ENCODE measurements around the gene EPB41L4A.
"Not testable (repeated sequence)": the region's sequence is repeated elsewhere in the genome, so short reads cannot be mapped to it uniquely, and the experiment has no call there.

Gene EPB41L4A

DNA sequence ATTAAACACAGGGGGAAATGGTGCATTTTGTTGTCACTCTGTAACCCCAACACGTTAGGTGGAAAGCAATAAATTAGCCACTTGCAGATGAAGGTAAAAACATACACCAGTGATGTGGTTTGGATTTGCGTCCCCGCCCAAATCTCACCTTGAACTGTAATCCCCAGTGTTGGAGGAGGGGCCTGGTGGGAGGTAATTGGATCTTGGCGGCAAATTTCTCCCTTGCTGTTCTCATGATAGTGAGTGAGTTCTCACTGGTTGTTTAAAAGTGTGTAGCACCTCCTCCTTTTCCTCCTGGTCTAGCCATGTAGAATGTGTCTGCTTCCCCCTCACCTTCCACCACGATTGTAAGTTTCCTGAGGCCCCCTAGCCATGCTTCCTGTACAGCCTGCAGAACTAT is 17.2 kb downstream of the EPB41L4A start:
- no peaks in the 10 kb centered on the region for H3F3A ChIP-seq (ENCODE audit: insufficient read depth, low read length)
- H3K27me3 ChIP-seq (replicated peaks; ENCODE audit: insufficient read depth, low read length): no peaks in the 10 kb centered on the region
- H3K9me3 ChIP-seq (replicated peaks; ENCODE audit: insufficient read depth, low read length): no peaks in the 10 kb centered on the region
- no peaks in the 10 kb centered on the region for H3K36me3 ChIP-seq (replicated peaks; ENCODE audit: insufficient read depth, low read length)
- H3K4me2 ChIP-seq (ENCODE audit: low read depth, low read length): no peak overlapping the region
- H3K9me2 ChIP-seq (replicated peaks; ENCODE audit: insufficient read depth, low read length): no peaks in the 10 kb centered on the region; the same call in 1 of the 2 replicates
- H4K20me1 ChIP-seq (ENCODE audit: insufficient read depth, low read length): no peaks in the 10 kb centered on the region
- no peak overlapping the region for H3K4me3 ChIP-seq (ENCODE audit: low read length)
- no peak overlapping the region for H3K27ac ChIP-seq (ENCODE audit: low read length)
- no peak for DNase-seq
- TF ChIP-seq EZH2phosphoT487 (IDR thresholded peaks at IDR 0.05; ENCODE audit: low read length): no peak
- no peak for TF ChIP-seq EZH2 (optimal IDR thresholded peaks at IDR 0.05; ENCODE audit: low read depth, low read length)
- TF ChIP-seq, protein P1, sequence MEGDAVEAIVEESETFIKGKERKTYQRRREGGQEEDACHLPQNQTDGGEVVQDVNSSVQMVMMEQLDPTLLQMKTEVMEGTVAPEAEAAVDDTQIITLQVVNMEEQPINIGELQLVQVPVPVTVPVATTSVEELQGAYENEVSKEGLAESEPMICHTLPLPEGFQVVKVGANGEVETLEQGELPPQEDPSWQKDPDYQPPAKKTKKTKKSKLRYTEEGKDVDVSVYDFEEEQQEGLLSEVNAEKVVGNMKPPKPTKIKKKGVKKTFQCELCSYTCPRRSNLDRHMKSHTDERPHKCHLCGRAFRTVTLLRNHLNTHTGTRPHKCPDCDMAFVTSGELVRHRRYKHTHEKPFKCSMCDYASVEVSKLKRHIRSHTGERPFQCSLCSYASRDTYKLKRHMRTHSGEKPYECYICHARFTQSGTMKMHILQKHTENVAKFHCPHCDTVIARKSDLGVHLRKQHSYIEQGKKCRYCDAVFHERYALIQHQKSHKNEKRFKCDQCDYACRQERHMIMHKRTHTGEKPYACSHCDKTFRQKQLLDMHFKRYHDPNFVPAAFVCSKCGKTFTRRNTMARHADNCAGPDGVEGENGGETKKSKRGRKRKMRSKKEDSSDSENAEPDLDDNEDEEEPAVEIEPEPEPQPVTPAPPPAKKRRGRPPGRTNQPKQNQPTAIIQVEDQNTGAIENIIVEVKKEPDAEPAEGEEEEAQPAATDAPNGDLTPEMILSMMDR (IDR thresholded peaks at IDR 0.05; ENCODE audit: low read length): no peak
- no peaks in the 10 kb centered on the region for H3K4me1 ChIP-seq (ENCODE audit: low read length)
- H2AFZ ChIP-seq (ENCODE audit: low read length): no peak overlapping the region
- no peaks in the 10 kb centered on the region for H3K79me2 ChIP-seq (ENCODE audit: low read length)
- no peak overlapping the region for H3K9ac ChIP-seq (ENCODE audit: low read length)

DNA sequence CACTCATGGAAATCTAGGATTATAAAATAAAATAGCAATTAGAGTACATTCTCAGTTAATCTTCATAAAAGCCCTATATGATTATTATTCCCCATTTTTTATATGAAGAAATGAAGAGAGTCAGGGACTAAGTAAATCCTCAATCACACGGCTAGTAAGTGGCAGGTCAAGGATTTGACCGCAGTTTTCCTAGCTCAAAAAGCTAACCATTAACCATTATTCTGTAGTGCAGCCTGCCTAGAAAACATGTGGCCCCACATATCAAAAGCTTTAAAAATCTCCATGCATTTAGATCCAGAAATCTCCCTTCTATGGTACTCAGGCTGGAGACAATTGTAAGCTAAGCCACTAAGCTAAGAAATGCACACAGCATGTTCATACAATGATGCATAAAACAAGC is 21.4 kb downstream of the EPB41L4A start:
- H3K4me2 ChIP-seq (ENCODE audit: low read depth, low read length): no peak overlapping the region
- H3K4me1 ChIP-seq (ENCODE audit: low read length): no peaks in the 10 kb centered on the region
- H3K36me3 ChIP-seq (replicated peaks; ENCODE audit: insufficient read depth, low read length): no peaks in the 10 kb centered on the region
- TF ChIP-seq EZH2phosphoT487 (IDR thresholded peaks at IDR 0.05; ENCODE audit: low read length): no peak
- TF ChIP-seq, protein P1 (IDR thresholded peaks at IDR 0.05; ENCODE audit: low read length): no peak
- TF ChIP-seq EZH2 (optimal IDR thresholded peaks at IDR 0.05; ENCODE audit: low read depth, low read length): no peak
- H3K27me3 ChIP-seq (replicated peaks; ENCODE audit: insufficient read depth, low read length): no peaks in the 10 kb centered on the region
- no peak for DNase-seq
- no peak overlapping the region for H3K27ac ChIP-seq (ENCODE audit: low read length)
- H3F3A ChIP-seq (ENCODE audit: insufficient read depth, low read length): no peaks in the 10 kb centered on the region
- no peak overlapping the region for H3K4me3 ChIP-seq (ENCODE audit: low read length)
- no peak overlapping the region for H2AFZ ChIP-seq (ENCODE audit: low read length)
- no peaks in the 10 kb centered on the region for H3K79me2 ChIP-seq (ENCODE audit: low read length)
- no peak overlapping the region for H3K9ac ChIP-seq (ENCODE audit: low read length)
- no peaks in the 10 kb centered on the region for H3K9me3 ChIP-seq (replicated peaks; ENCODE audit: insufficient read depth, low read length)
- H3K9me2 ChIP-seq (replicated peaks; ENCODE audit: insufficient read depth, low read length): no peaks in the 10 kb centered on the region; the same call in 1 of the 2 replicates
- H4K20me1 ChIP-seq (ENCODE audit: insufficient read depth, low read length): no peaks in the 10 kb centered on the region

DNA sequence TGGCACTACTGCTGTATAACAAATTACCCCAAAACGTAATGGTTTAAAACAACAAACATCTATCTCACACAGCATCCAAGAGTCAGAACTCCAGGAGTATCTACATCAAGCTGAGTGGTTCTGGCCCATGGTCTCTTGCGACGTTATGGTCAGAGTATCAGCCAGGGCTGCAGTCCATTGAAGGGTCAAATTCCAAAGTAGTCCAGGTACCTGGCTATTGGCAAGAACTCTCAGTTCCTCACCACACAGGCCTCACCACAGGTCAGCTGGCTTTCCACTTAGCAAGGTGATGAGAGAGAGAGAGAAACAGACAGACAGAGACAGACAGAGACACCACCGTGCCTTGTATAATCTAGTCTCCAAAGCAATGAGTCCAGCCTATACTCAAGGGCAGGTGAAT is 22.6 kb downstream of the EPB41L4A start:
- no peaks in the 10 kb centered on the region for H3K9me3 ChIP-seq (replicated peaks; ENCODE audit: insufficient read depth, low read length)
- H3K4me1 ChIP-seq (ENCODE audit: low read length): no peaks in the 10 kb centered on the region
- no peak overlapping the region for H3K4me3 ChIP-seq (ENCODE audit: low read length)
- no peak overlapping the region for H3K9ac ChIP-seq (ENCODE audit: low read length)
- no peaks in the 10 kb centered on the region; the same call in 1 of the 2 replicates for H3K9me2 ChIP-seq (replicated peaks; ENCODE audit: insufficient read depth, low read length)
- H3K27ac ChIP-seq (ENCODE audit: low read length): no peak overlapping the region
- TF ChIP-seq, protein P1 (IDR thresholded peaks at IDR 0.05; ENCODE audit: low read length): no peak
- TF ChIP-seq EZH2 (optimal IDR thresholded peaks at IDR 0.05; ENCODE audit: low read depth, low read length): no peak
- TF ChIP-seq EZH2phosphoT487 (IDR thresholded peaks at IDR 0.05; ENCODE audit: low read length): no peak
- no peaks in the 10 kb centered on the region for H3K27me3 ChIP-seq (replicated peaks; ENCODE audit: insufficient read depth, low read length)
- no peak for DNase-seq
- H3F3A ChIP-seq (ENCODE audit: insufficient read depth, low read length): no peaks in the 10 kb centered on the region
- H3K4me2 ChIP-seq (ENCODE audit: low read depth, low read length): no peak overlapping the region
- no peaks in the 10 kb centered on the region for H3K79me2 ChIP-seq (ENCODE audit: low read length)
- H2AFZ ChIP-seq (ENCODE audit: low read length): no peak overlapping the region
- H3K36me3 ChIP-seq (replicated peaks; ENCODE audit: insufficient read depth, low read length): no peaks in the 10 kb centered on the region
- H4K20me1 ChIP-seq (ENCODE audit: insufficient read depth, low read length): no peaks in the 10 kb centered on the region

DNA sequence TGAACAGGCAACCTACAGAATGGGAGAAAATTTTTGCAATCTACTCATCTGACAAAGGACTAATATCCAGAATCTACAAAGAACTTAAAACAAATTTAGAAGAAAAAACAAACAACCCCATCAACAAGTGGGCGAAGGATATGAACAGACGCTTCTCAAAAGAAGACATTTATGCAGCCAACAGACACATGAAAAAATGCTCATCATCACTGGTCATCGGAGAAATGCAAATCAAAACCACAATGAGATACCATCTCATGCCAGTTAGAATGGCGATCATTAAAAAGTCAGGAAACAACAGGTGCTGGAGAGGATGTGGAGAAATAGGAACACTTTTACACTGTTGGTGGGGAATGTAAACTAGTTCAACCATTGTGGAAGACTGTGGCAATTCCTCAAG is 23.8 kb downstream of the EPB41L4A start:
- H3K4me2 ChIP-seq (ENCODE audit: low read depth, low read length); DNase-seq; H3K9me2 ChIP-seq (replicated peaks; ENCODE audit: insufficient read depth, low read length); H3K27ac ChIP-seq (ENCODE audit: low read length); H2AFZ ChIP-seq (ENCODE audit: low read length); H3K4me1 ChIP-seq (ENCODE audit: low read length); H3F3A ChIP-seq (ENCODE audit: insufficient read depth, low read length); H3K9me3 ChIP-seq (replicated peaks; ENCODE audit: insufficient read depth, low read length); H3K27me3 ChIP-seq (replicated peaks; ENCODE audit: insufficient read depth, low read length); H3K36me3 ChIP-seq (replicated peaks; ENCODE audit: insufficient read depth, low read length); H3K4me3 ChIP-seq (ENCODE audit: low read length); H3K79me2 ChIP-seq (ENCODE audit: low read length); H3K9ac ChIP-seq (ENCODE audit: low read length); H4K20me1 ChIP-seq (ENCODE audit: insufficient read depth, low read length): not testable (repeated sequence)
